Measurements from ENCODE around the gene KIF20B.

Gene KIF20B, protein sequence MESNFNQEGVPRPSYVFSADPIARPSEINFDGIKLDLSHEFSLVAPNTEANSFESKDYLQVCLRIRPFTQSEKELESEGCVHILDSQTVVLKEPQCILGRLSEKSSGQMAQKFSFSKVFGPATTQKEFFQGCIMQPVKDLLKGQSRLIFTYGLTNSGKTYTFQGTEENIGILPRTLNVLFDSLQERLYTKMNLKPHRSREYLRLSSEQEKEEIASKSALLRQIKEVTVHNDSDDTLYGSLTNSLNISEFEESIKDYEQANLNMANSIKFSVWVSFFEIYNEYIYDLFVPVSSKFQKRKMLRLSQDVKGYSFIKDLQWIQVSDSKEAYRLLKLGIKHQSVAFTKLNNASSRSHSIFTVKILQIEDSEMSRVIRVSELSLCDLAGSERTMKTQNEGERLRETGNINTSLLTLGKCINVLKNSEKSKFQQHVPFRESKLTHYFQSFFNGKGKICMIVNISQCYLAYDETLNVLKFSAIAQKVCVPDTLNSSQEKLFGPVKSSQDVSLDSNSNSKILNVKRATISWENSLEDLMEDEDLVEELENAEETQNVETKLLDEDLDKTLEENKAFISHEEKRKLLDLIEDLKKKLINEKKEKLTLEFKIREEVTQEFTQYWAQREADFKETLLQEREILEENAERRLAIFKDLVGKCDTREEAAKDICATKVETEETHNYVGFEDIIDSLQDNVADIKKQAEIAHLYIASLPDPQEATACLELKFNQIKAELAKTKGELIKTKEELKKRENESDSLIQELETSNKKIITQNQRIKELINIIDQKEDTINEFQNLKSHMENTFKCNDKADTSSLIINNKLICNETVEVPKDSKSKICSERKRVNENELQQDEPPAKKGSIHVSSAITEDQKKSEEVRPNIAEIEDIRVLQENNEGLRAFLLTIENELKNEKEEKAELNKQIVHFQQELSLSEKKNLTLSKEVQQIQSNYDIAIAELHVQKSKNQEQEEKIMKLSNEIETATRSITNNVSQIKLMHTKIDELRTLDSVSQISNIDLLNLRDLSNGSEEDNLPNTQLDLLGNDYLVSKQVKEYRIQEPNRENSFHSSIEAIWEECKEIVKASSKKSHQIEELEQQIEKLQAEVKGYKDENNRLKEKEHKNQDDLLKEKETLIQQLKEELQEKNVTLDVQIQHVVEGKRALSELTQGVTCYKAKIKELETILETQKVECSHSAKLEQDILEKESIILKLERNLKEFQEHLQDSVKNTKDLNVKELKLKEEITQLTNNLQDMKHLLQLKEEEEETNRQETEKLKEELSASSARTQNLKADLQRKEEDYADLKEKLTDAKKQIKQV (N-terminal part only)

DNA sequence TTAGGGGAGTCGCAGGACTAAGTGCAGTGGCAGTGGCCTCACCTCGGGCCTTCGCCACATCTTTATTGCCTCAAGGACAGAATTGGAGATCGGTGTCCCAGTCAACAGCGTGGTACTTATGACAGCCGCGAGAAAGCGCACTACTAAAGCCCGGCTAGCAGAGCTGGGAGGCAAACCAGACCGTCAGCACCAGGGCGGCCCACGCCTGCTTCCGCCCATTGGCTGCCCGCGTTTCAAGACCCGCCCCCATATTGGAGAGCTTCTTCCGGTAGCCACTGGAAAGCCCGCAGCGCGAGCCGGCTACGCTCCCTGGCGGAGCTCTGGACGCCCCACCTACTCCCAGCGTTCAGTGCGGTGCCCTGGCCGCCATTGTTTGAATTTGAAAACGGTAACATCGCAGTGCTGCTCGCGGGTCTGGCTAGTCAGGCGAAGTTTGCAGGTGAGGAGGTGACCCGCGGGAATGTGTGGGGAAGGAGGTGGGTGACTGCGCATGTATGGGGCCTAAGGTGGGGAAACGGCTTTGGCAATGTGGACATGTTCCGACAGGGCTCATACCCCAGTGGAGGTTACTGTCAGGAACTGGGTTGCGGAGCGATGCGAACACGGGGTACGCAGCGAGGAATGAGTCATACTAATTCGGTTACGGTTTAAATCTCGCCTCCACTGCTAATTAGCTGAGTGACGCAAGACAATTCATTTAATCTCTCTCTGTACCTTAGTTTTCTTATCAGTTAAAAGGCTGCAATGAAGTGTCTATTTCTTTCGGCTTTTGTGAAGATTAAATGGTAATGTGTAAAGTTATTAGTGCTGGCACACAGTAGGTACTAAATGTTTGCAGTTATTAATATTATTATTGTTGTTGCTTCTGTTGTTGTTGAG, at the start of gene KIF20B:
Gene KIF20B, plus strand, starts transcription at position 349 of the 879 bp plus-strand sequence. CDS start 3,705 bp downstream, outside the sequence.
- in situ Hi-C loops (cut with HindIII; ENCODE audit: low sequenced_read_pairs) = no loop called here
- peak; percentile 94 for DNase-seq (ENCODE audit: low read depth)
- peak within 1 kb of the TSS; percentile 66 for H3K4me3 ChIP-seq (ENCODE audit: low read depth, low read length)
- peak; percentile 25 for TF ChIP-seq CTCF (IDR thresholded peaks at IDR 0.05; ENCODE audit: low read depth, low read length, missing control alignments)

GRCh38 chr10:89651916-89652573, 49.3 kb upstream of the KIF20B start:
- no peak for DNase-seq (ENCODE audit: low read depth)
- TF ChIP-seq CTCF (IDR thresholded peaks at IDR 0.05; ENCODE audit: low read depth, low read length, missing control alignments) = no peak
- H3K4me3 ChIP-seq (ENCODE audit: low read depth, low read length) = no peak overlapping the region
- in situ Hi-C loops (cut with HindIII; ENCODE audit: low sequenced_read_pairs) = no loop called here

GRCh38 chr10:89652806-89653370, 48.5 kb upstream of the KIF20B start:
- no peak overlapping the region for H3K4me3 ChIP-seq (ENCODE audit: low read depth, low read length)
- in situ Hi-C loops (cut with HindIII; ENCODE audit: low sequenced_read_pairs) = no loop called here
- DNase-seq (ENCODE audit: low read depth) = no peak
- no peak for TF ChIP-seq CTCF (IDR thresholded peaks at IDR 0.05; ENCODE audit: low read depth, low read length, missing control alignments)

DNA sequence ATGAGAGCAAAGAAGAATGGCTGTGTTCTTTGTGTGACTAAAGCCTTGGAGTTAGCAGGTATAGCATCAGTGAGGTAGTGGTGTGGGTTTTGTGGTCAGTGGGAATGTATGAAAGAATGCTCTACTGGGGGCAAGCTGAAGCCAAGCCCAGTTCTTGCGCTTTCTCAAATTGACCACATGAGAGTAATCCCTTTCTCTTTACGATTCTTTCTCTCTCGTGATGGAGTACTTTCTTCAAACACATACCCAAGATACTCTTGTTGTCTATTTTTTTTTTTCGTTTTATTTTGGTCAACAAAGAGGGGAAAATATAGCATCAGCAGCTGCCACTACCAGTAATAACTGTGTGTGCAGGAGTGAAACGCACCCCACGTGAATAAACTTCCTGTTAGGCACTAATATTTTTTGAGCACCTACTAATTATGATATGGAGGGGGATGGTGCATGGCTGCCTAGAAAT, 48.0 kb upstream of the KIF20B start:
- TF ChIP-seq CTCF (IDR thresholded peaks at IDR 0.05; ENCODE audit: low read depth, low read length, missing control alignments) = no peak
- H3K4me3 ChIP-seq (ENCODE audit: low read depth, low read length) = no peak overlapping the region
- in situ Hi-C loops (cut with HindIII; ENCODE audit: low sequenced_read_pairs) = no loop called here
- DNase-seq (ENCODE audit: low read depth) = peak; percentile 92

- in situ Hi-C loops (cut with HindIII; ENCODE audit: low sequenced_read_pairs) = no loop called here
- no peak for DNase-seq (ENCODE audit: low read depth)
- no peak for TF ChIP-seq CTCF (IDR thresholded peaks at IDR 0.05; ENCODE audit: low read depth, low read length, missing control alignments)
- no peak overlapping the region for H3K4me3 ChIP-seq (ENCODE audit: low read depth, low read length)
These were observed 45.7 kb upstream of the KIF20B start for GRCh38 chr10:89655722-89656121.

Measured in astrocyte of the cerebellum (primary cell).